Measurements from ENCODE around the gene TSPAN1. TPM values are rescaled to one million over a fixed set of nuclear protein-coding genes. Genes with fewer than 3 reads are reported as not detected.
A peak's percentile ranks its signal among the peaks of the same experiment; 100 is the strongest.

The TSPAN1 gene
- total RNA-seq, 4 donors from 2014 or later: 3.0 to 8.6 (median 5.6) TPM

DNA sequence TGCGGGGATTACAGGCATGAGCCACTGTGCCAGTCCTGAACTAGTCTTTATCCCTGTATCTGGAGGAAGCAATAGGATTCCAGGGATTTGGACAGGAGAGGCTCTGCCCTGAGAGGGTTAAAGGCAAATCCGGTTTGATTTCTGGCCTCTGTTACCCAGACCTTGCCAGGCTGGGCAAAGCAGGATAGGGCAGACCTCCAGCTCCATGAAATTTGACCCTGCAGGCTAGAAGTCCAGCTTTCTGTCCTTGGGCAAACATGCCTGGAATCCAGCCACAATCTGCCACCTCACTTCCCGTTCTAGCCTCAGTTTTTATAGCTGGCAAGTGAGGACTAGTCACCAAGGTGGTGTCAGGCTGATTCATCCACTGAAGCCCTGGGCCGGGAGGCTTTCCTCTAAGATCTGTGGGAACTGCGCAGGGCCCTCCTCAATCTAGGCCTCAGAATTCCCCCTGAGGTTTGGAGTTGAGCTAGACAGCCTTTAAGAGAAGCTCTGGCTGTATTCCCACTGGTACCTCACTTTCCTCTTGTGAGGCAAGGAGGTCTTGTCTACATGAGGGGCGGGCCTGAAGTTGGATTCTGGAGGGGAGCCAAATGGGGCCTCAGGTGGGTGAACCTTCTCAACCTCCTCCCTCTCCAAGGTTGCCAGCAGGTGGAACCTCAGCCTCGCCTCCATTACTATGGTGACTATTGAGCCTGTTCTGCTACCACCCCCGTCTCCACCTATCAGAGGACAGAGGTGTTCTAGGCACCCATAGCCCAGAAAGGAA is 8.4 kb downstream of the TSPAN1 start:
- H3K36me3 ChIP-seq: peaks cover 0 to 15% (median 6%) of the 10 kb centered on the region in 3 donors
- peak overlapping the region in 3 of 4 donors; percentile 65 to 70 (median 70) for H3K27ac ChIP-seq
- peaks cover 0 to 32% (median 5%) of the 10 kb centered on the region in 4 donors for H3K4me1 ChIP-seq
- WGBS, 2 donors: 42 to 51% methylated on average over 6 to 8 of the region's 8 CpGs
- H3K9me3 ChIP-seq: no peaks in the 10 kb centered on the region
- DNase-seq (ENCODE audit: low spot score in 2 of 2): no peak
- TF ChIP-seq, protein P1, sequence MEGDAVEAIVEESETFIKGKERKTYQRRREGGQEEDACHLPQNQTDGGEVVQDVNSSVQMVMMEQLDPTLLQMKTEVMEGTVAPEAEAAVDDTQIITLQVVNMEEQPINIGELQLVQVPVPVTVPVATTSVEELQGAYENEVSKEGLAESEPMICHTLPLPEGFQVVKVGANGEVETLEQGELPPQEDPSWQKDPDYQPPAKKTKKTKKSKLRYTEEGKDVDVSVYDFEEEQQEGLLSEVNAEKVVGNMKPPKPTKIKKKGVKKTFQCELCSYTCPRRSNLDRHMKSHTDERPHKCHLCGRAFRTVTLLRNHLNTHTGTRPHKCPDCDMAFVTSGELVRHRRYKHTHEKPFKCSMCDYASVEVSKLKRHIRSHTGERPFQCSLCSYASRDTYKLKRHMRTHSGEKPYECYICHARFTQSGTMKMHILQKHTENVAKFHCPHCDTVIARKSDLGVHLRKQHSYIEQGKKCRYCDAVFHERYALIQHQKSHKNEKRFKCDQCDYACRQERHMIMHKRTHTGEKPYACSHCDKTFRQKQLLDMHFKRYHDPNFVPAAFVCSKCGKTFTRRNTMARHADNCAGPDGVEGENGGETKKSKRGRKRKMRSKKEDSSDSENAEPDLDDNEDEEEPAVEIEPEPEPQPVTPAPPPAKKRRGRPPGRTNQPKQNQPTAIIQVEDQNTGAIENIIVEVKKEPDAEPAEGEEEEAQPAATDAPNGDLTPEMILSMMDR (IDR thresholded peaks at IDR 0.05): no peak
- TF ChIP-seq EP300 (IDR thresholded peaks at IDR 0.05) (peak in 1 of 2 donors; percentile 9), POLR2A (IDR thresholded peaks at IDR 0.05) (no peak)
- no peak overlapping the region for H3K4me3 ChIP-seq
- H3K27me3 ChIP-seq: no peaks in the 10 kb centered on the region

DNA sequence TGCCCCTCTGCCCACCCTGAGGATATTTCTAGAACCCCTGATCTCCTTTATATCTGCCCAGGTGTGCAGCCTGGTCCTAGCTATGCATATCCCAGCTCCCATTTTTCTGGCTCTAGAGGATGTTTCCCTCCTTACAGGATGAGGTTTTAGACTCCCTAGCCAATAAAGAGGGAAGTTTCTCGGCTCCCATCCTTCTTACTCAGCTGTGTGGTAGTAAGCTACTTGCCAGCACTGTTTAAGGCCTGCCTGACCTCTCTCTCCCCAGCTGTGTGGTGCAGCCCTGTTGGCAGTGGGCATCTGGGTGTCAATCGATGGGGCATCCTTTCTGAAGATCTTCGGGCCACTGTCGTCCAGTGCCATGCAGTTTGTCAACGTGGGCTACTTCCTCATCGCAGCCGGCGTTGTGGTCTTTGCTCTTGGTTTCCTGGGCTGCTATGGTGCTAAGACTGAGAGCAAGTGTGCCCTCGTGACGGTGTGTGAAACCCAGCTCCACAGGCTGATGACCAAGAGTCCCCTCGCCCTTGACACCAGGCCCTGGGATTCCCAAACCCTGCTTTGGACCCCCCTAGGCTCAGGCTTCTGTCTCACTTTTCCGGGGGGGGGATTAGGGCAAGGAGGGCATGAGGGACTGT is 9.2 kb downstream of the TSPAN1 start:
- Histone ChIP-seq H3K4me1 (peaks cover 0 to 39% (median 5%) of the 10 kb centered on the region in 4 donors), H3K36me3 (peaks cover 0 to 23% (median 6%) of the 10 kb centered on the region in 3 donors), H3K27ac (peak overlapping the region in 3 of 4 donors; percentile 65 to 70 (median 70)), H3K4me3 (no peak overlapping the region), H3K9me3 (no peaks in the 10 kb centered on the region), H3K27me3 (no peaks in the 10 kb centered on the region)
- TF ChIP-seq, protein P1 (IDR thresholded peaks at IDR 0.05): no peak
- no peak for TF ChIP-seq POLR2A (IDR thresholded peaks at IDR 0.05)
- no peak for TF ChIP-seq EP300 (IDR thresholded peaks at IDR 0.05)
- 78 to 80% methylated on average over 12 of the region's 12 CpGs for WGBS, 2 donors
- no peak for DNase-seq (ENCODE audit: low spot score in 2 of 2)

DNA sequence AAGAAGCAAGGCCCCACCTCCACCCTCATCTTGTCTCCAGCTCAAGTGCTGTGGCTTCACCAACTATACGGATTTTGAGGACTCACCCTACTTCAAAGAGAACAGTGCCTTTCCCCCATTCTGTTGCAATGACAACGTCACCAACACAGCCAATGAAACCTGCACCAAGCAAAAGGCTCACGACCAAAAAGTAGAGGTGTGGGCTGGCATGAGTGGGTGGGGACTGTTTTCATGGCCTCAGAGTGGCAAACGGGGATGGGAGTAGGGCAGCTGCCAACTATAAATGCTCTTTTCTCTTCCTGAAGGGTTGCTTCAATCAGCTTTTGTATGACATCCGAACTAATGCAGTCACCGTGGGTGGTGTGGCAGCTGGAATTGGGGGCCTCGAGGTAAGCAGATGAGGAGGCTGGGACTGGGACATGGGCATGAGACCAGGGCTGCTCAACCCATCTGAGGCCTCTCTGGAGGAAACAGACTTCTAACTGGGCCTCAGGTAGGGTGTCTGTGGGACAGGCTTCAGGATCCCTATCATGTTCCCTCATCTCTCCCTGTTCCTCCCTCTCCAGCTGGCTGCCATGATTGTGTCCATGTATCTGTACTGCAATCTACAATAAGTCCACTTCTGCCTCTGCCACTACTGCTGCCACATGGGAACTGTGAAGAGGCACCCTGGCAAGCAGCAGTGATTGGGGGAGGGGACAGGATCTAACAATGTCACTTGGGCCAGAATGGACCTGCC is 10.2 kb downstream of the TSPAN1 start:
- peak overlapping the region in 2 of 4 donors; percentile 61 to 70 for H3K27ac ChIP-seq
- 34 to 53% methylated on average over 6 to 7 of the region's 7 CpGs for WGBS, 2 donors
- TF ChIP-seq EP300 (IDR thresholded peaks at IDR 0.05) (no peak), POLR2A (IDR thresholded peaks at IDR 0.05) (no peak)
- TF ChIP-seq, protein P1 (IDR thresholded peaks at IDR 0.05): no peak

DNA sequence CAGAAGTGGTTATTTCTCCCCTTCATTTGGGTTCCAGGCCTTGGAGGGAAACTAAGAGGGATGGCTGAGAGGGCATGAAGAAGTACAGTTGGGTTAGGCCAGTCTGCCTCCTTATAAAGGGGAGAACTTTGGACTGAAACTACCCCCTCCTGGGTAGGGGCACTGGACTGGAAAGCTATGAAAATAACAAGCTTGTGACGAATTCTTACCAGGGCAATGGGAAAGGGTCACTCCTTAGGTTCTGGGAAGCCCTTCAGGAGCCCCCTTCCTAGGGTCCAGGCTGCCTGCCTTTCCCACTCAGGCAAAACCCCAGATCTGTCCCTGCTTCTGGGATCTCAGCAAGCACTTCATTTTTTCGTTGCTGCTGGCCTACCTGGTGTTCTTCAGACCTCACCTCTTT is 11.2 kb downstream of the TSPAN1 start:
- peaks cover 0 to 30% (median 5%) of the 10 kb centered on the region in 4 donors for H3K4me1 ChIP-seq
- no peaks in the 10 kb centered on the region for H3K27me3 ChIP-seq
- TF ChIP-seq EP300 (IDR thresholded peaks at IDR 0.05): no peak
- TF ChIP-seq POLR2A (IDR thresholded peaks at IDR 0.05): no peak
- TF ChIP-seq, protein P1 (IDR thresholded peaks at IDR 0.05): no peak
- H3K27ac ChIP-seq: peak overlapping the region in 2 of 4 donors; percentile 42 to 70
- H3K9me3 ChIP-seq: no peaks in the 10 kb centered on the region
- 80 to 84% methylated on average over 2 of the region's 2 CpGs for WGBS, 2 donors
- peaks cover 0 to 44% (median 6%) of the 10 kb centered on the region in 3 donors for H3K36me3 ChIP-seq
- H3K4me3 ChIP-seq: no peak overlapping the region
- no peak for DNase-seq (ENCODE audit: low spot score in 2 of 2)

More for the DNA sequence above, 10.2 kb downstream of the TSPAN1 start:
- Histone ChIP-seq H3K27me3 (no peaks in the 10 kb centered on the region), H3K36me3 (peaks cover 0 to 34% (median 6%) of the 10 kb centered on the region in 3 donors), H3K4me1 (peaks cover 0 to 34% (median 5%) of the 10 kb centered on the region in 4 donors), H3K9me3 (no peaks in the 10 kb centered on the region), H3K4me3 (no peak overlapping the region)
- DNase-seq (ENCODE audit: low spot score in 2 of 2): no peak
